Hematopoietic multipotent progenitor cell treated with erythropoietin and hydrocortisone succinate and interleukin-3 and kit ligand, for 6 days (in vitro differentiated cells): ENCODE results near the gene PAX6.

Source experiments
- DNase-seq: peaks from one replicate; pipeline ENCODE4 v3.0.0-alpha.2; 2015

PAX6 gene

GRCh38 chr11:31810779-31811647 lies at the start of gene PAX6:
Gene PAX6 (minus strand): TSS chr11:31811322. CDS start chr11:31806411, 4,911 bp downstream.
- DNase-seq = peak; percentile 75

- DNase-seq = no peak
These were observed 49.3 kb upstream of the PAX6 start for GRCh38 chr11:31860391-31860790.

- no peak for DNase-seq
These were observed 45.1 kb upstream of the PAX6 start for GRCh38 chr11:31856248-31856647.

- no peak for DNase-seq
These were observed 44.3 kb upstream of the PAX6 start for GRCh38 chr11:31855466-31855865.

- no peak for DNase-seq
These were observed 39.2 kb upstream of the PAX6 start for GRCh38 chr11:31850365-31850764.

- no peak for DNase-seq
These were observed 36.6 kb upstream of the PAX6 start for GRCh38 chr11:31847761-31848160.

- no peak for DNase-seq
These were observed 34.2 kb upstream of the PAX6 start for GRCh38 chr11:31845331-31845730.

- no peak for DNase-seq
These were observed 33.2 kb upstream of the PAX6 start for GRCh38 chr11:31844351-31844750.

- DNase-seq = no peak
These were observed 30.3 kb upstream of the PAX6 start for GRCh38 chr11:31841435-31841834.

GRCh38 chr11:31834237-31834636 lies 23.1 kb upstream of the PAX6 start:
- no peak for DNase-seq

GRCh38 chr11:31830406-31830805 lies 19.3 kb upstream of the PAX6 start:
- no peak for DNase-seq

- no peak for DNase-seq
These were observed 17.1 kb upstream of the PAX6 start for GRCh38 chr11:31828217-31828616.

- no peak for DNase-seq
These were observed 16.5 kb upstream of the PAX6 start for GRCh38 chr11:31827455-31828206.

- no peak for DNase-seq
These were observed 15.7 kb upstream of the PAX6 start for GRCh38 chr11:31826536-31827438.

- DNase-seq = no peak
These were observed 14.8 kb upstream of the PAX6 start for GRCh38 chr11:31825838-31826484.

GRCh38 chr11:31824879-31825837 lies 14.0 kb upstream of the PAX6 start:
- no peak for DNase-seq

- no peak for DNase-seq
These were observed 13.3 kb upstream of the PAX6 start for GRCh38 chr11:31824332-31824878.

- no peak for DNase-seq
These were observed 12.7 kb upstream of the PAX6 start for GRCh38 chr11:31823644-31824331.

GRCh38 chr11:31822927-31823643 lies 12.0 kb upstream of the PAX6 start:
- no peak for DNase-seq
